ENCODE measurements around the gene PROP1.

The PROP1 gene

GRCh38 chr5:177992466-177992865 lies 3.6 kb downstream of the PROP1 start:
- H3K27me3 ChIP-seq (ENCODE audit: insufficient read depth, low read length), result no peaks in the 10 kb centered on the region
- no peak overlapping the region for H2BK12ac ChIP-seq (ENCODE audit: low read length)
- no peaks in the 10 kb centered on the region for H3K4me1 ChIP-seq (ENCODE audit: control insufficient read depth in 1 of 2, insufficient read depth in 2 of 2, low read length in 2 of 2)
- H3K14ac ChIP-seq (ENCODE audit: low read length), result no peak overlapping the region
- H2BK5ac ChIP-seq (ENCODE audit: low read depth, low read length, poor library complexity), result no peak overlapping the region
- no peak overlapping the region for H3K23ac ChIP-seq (ENCODE audit: low read length)
- H3K79me1 ChIP-seq (ENCODE audit: low read length), result no peaks in the 10 kb centered on the region
- H3K4me2 ChIP-seq (ENCODE audit: low read length), result no peak overlapping the region
- no peak overlapping the region for H3K9ac ChIP-seq (ENCODE audit: low read length)
- no peak overlapping the region for H3K27ac ChIP-seq (ENCODE audit: low read depth, low read length)
- H3K79me2 ChIP-seq (ENCODE audit: control insufficient read depth, insufficient read depth, low read length, poor library complexity), result no peaks in the 10 kb centered on the region
- no CpG with 5 or more reads among the region's 6 CpGs for WGBS (ENCODE audit: extremely low coverage, insufficient coverage, insufficient read length)
- no peak overlapping the region for H4K8ac ChIP-seq (ENCODE audit: low read depth, low read length)
- H4K91ac ChIP-seq (ENCODE audit: low read depth, low read length), result no peak overlapping the region
- no peak overlapping the region for H2AFZ ChIP-seq (ENCODE audit: insufficient read depth, low read length, poor library complexity)
- no peaks in the 10 kb centered on the region for H3K9me3 ChIP-seq (ENCODE audit: insufficient read depth, low read depth, low read length)
- no peak overlapping the region for H3K4me3 ChIP-seq (ENCODE audit: low read depth, low read length)
- no peak overlapping the region for H4K12ac ChIP-seq (ENCODE audit: low read depth, low read length)
- no peaks in the 10 kb centered on the region for H3K36me3 ChIP-seq (ENCODE audit: control insufficient read depth in 1 of 2, insufficient read depth in 2 of 2, low read length in 2 of 2)
- H2AK5ac ChIP-seq (ENCODE audit: low read length), result no peak overlapping the region
- H3K4ac ChIP-seq (ENCODE audit: low read depth, low read length), result no peak overlapping the region
- DNase-seq, result no peak
- no peak overlapping the region for H2BK120ac ChIP-seq (ENCODE audit: insufficient read depth, low read length, poor library complexity)
- no peak overlapping the region for H3K18ac ChIP-seq (ENCODE audit: low read length)

- Histone ChIP-seq H4K8ac (ENCODE audit: low read depth, low read length) (no peak overlapping the region), H3K9ac (ENCODE audit: low read length) (no peak overlapping the region), H2BK120ac (ENCODE audit: insufficient read depth, low read length, poor library complexity) (no peak overlapping the region), H3K4ac (ENCODE audit: low read depth, low read length) (no peak overlapping the region), H3K9me3 (ENCODE audit: insufficient read depth, low read depth, low read length) (no peaks in the 10 kb centered on the region), H4K12ac (ENCODE audit: low read depth, low read length) (no peak overlapping the region), H3K79me2 (ENCODE audit: control insufficient read depth, insufficient read depth, low read length, poor library complexity) (no peaks in the 10 kb centered on the region), H3K27ac (ENCODE audit: low read depth, low read length) (no peak overlapping the region), H2AK5ac (ENCODE audit: low read length) (no peak overlapping the region), H3K14ac (ENCODE audit: low read length) (no peak overlapping the region), H2BK5ac (ENCODE audit: low read depth, low read length, poor library complexity) (no peak overlapping the region), H3K18ac (ENCODE audit: low read length) (no peak overlapping the region), H3K23ac (ENCODE audit: low read length) (no peak overlapping the region), H4K91ac (ENCODE audit: low read depth, low read length) (no peak overlapping the region), H2AFZ (ENCODE audit: insufficient read depth, low read length, poor library complexity) (no peak overlapping the region), H3K4me2 (ENCODE audit: low read length) (no peak overlapping the region), H3K36me3 (ENCODE audit: control insufficient read depth in 1 of 2, insufficient read depth in 2 of 2, low read length in 2 of 2) (no peaks in the 10 kb centered on the region), H3K27me3 (ENCODE audit: insufficient read depth, low read length) (no peaks in the 10 kb centered on the region), H3K4me3 (ENCODE audit: low read depth, low read length) (no peak overlapping the region), H3K79me1 (ENCODE audit: low read length) (no peaks in the 10 kb centered on the region), H3K4me1 (ENCODE audit: control insufficient read depth in 1 of 2, insufficient read depth in 2 of 2, low read length in 2 of 2) (no peaks in the 10 kb centered on the region), H2BK12ac (ENCODE audit: low read length) (no peak overlapping the region)
- DNase-seq, result no peak
- no CpG with 5 or more reads among the region's 11 CpGs for WGBS (ENCODE audit: extremely low coverage, insufficient coverage, insufficient read length)
These were observed 6.9 kb downstream of the PROP1 start for GRCh38 chr5:177988989-177989625.

- no peak for DNase-seq
- Histone ChIP-seq H3K36me3 (ENCODE audit: control insufficient read depth in 1 of 2, insufficient read depth in 2 of 2, low read length in 2 of 2) (no peaks in the 10 kb centered on the region), H2AFZ (ENCODE audit: insufficient read depth, low read length, poor library complexity) (no peak overlapping the region), H2AK5ac (ENCODE audit: low read length) (no peak overlapping the region), H4K8ac (ENCODE audit: low read depth, low read length) (no peak overlapping the region), H4K91ac (ENCODE audit: low read depth, low read length) (no peak overlapping the region), H3K27ac (ENCODE audit: low read depth, low read length) (no peak overlapping the region), H3K4me3 (ENCODE audit: low read depth, low read length) (no peak overlapping the region), H3K14ac (ENCODE audit: low read length) (no peak overlapping the region), H3K4me2 (ENCODE audit: low read length) (no peak overlapping the region), H3K79me1 (ENCODE audit: low read length) (no peaks in the 10 kb centered on the region), H3K79me2 (ENCODE audit: control insufficient read depth, insufficient read depth, low read length, poor library complexity) (no peaks in the 10 kb centered on the region), H3K27me3 (ENCODE audit: insufficient read depth, low read length) (no peaks in the 10 kb centered on the region), H3K4ac (ENCODE audit: low read depth, low read length) (no peak overlapping the region), H2BK120ac (ENCODE audit: insufficient read depth, low read length, poor library complexity) (no peak overlapping the region), H3K9me3 (ENCODE audit: insufficient read depth, low read depth, low read length) (peaks cover 2% of the 10 kb centered on the region), H4K12ac (ENCODE audit: low read depth, low read length) (no peak overlapping the region), H2BK12ac (ENCODE audit: low read length) (no peak overlapping the region), H3K18ac (ENCODE audit: low read length) (no peak overlapping the region), H3K4me1 (ENCODE audit: control insufficient read depth in 1 of 2, insufficient read depth in 2 of 2, low read length in 2 of 2) (no peaks in the 10 kb centered on the region), H3K9ac (ENCODE audit: low read length) (no peak overlapping the region), H2BK5ac (ENCODE audit: low read depth, low read length, poor library complexity) (no peak overlapping the region), H3K23ac (ENCODE audit: low read length) (no peak overlapping the region)
- no CpG with 5 or more reads among the region's 9 CpGs for WGBS (ENCODE audit: extremely low coverage, insufficient coverage, insufficient read length)
These were observed 8.7 kb downstream of the PROP1 start for GRCh38 chr5:177987326-177987725.

GRCh38 chr5:177985430-177986040 lies 10.5 kb downstream of the PROP1 start:
- Histone ChIP-seq H2BK120ac (ENCODE audit: insufficient read depth, low read length, poor library complexity) (no peak overlapping the region), H3K9ac (ENCODE audit: low read length) (no peak overlapping the region), H3K79me1 (ENCODE audit: low read length) (no peaks in the 10 kb centered on the region), H3K27ac (ENCODE audit: low read depth, low read length) (no peak overlapping the region), H3K36me3 (ENCODE audit: control insufficient read depth in 1 of 2, insufficient read depth in 2 of 2, low read length in 2 of 2) (no peaks in the 10 kb centered on the region), H3K23ac (ENCODE audit: low read length) (no peak overlapping the region), H2AFZ (ENCODE audit: insufficient read depth, low read length, poor library complexity) (no peak overlapping the region), H4K12ac (ENCODE audit: low read depth, low read length) (no peak overlapping the region), H3K4ac (ENCODE audit: low read depth, low read length) (no peak overlapping the region), H4K8ac (ENCODE audit: low read depth, low read length) (no peak overlapping the region), H3K27me3 (ENCODE audit: insufficient read depth, low read length) (no peaks in the 10 kb centered on the region), H3K9me3 (ENCODE audit: insufficient read depth, low read depth, low read length) (peaks cover 4% of the 10 kb centered on the region), H3K4me1 (ENCODE audit: control insufficient read depth in 1 of 2, insufficient read depth in 2 of 2, low read length in 2 of 2) (no peaks in the 10 kb centered on the region), H3K4me2 (ENCODE audit: low read length) (no peak overlapping the region), H3K4me3 (ENCODE audit: low read depth, low read length) (no peak overlapping the region), H3K79me2 (ENCODE audit: control insufficient read depth, insufficient read depth, low read length, poor library complexity) (no peaks in the 10 kb centered on the region), H2AK5ac (ENCODE audit: low read length) (no peak overlapping the region), H3K18ac (ENCODE audit: low read length) (no peak overlapping the region), H3K14ac (ENCODE audit: low read length) (no peak overlapping the region), H4K91ac (ENCODE audit: low read depth, low read length) (no peak overlapping the region), H2BK12ac (ENCODE audit: low read length) (no peak overlapping the region), H2BK5ac (ENCODE audit: low read depth, low read length, poor library complexity) (no peak overlapping the region)
- whole genome bisulfite sequencing (ENCODE audit: extremely low coverage, insufficient coverage, insufficient read length), result no CpG with 5 or more reads among the region's 50 CpGs
- no peak for DNase-seq

Measured in trophoblast cell (in vitro differentiated cells and primary cell).